ENCODE data around the gene FANCI.

Gene FANCI

GRCh38 chr15:89307046-89307587 lies 63.3 kb downstream of the FANCI start:
- Histone ChIP-seq H3K4me1 (ENCODE audit: low read length) (peaks cover 7% of the 10 kb centered on the region), H2AFZ (ENCODE audit: low read depth, low read length) (no peak overlapping the region), H3K9ac (ENCODE audit: low read length) (no peak overlapping the region), H3K27ac (ENCODE audit: low read length) (no peak overlapping the region), H3K27me3 (ENCODE audit: low read depth, low read length) (no peaks in the 10 kb centered on the region), H3K4me3 (ENCODE audit: low read length) (no peak overlapping the region), H3K79me2 (ENCODE audit: low read length) (no peaks in the 10 kb centered on the region), H3K9me3 (ENCODE audit: insufficient read depth, low read length) (no peaks in the 10 kb centered on the region), H3K4me2 (ENCODE audit: low read length) (no peak overlapping the region), H3K36me3 (replicated peaks; ENCODE audit: low read depth, low read length) (peaks cover 79% of the 10 kb centered on the region), H4K20me1 (ENCODE audit: insufficient read depth, low read length) (no peaks in the 10 kb centered on the region)
- TF ChIP-seq CTCF (IDR thresholded peaks at IDR 0.05; ENCODE audit: low read depth, low read length) (no peak), EZH2phosphoT487 (IDR thresholded peaks at IDR 0.05; ENCODE audit: low read depth) (no peak)

GRCh38 chr15:89307791-89308190 lies 64.0 kb downstream of the FANCI start:
- no peak overlapping the region for H3K4me2 ChIP-seq (ENCODE audit: low read length)
- no peak overlapping the region for H2AFZ ChIP-seq (ENCODE audit: low read depth, low read length)
- H4K20me1 ChIP-seq (ENCODE audit: insufficient read depth, low read length): no peaks in the 10 kb centered on the region
- no peak overlapping the region for H3K9ac ChIP-seq (ENCODE audit: low read length)
- H3K9me3 ChIP-seq (ENCODE audit: insufficient read depth, low read length): no peaks in the 10 kb centered on the region
- no peaks in the 10 kb centered on the region for H3K79me2 ChIP-seq (ENCODE audit: low read length)
- H3K27me3 ChIP-seq (ENCODE audit: low read depth, low read length): no peaks in the 10 kb centered on the region
- peaks cover 83% of the 10 kb centered on the region for H3K36me3 ChIP-seq (replicated peaks; ENCODE audit: low read depth, low read length)
- no peak overlapping the region for H3K27ac ChIP-seq (ENCODE audit: low read length)
- H3K4me1 ChIP-seq (ENCODE audit: low read length): peaks cover 7% of the 10 kb centered on the region
- no peak overlapping the region for H3K4me3 ChIP-seq (ENCODE audit: low read length)
- no peak for TF ChIP-seq EZH2phosphoT487 (IDR thresholded peaks at IDR 0.05; ENCODE audit: low read depth)
- TF ChIP-seq CTCF (IDR thresholded peaks at IDR 0.05; ENCODE audit: low read depth, low read length): no peak

- H2AFZ ChIP-seq (ENCODE audit: low read depth, low read length): no peak overlapping the region
- peaks cover 83% of the 10 kb centered on the region for H3K36me3 ChIP-seq (replicated peaks; ENCODE audit: low read depth, low read length)
- no peaks in the 10 kb centered on the region for H3K79me2 ChIP-seq (ENCODE audit: low read length)
- H3K27me3 ChIP-seq (ENCODE audit: low read depth, low read length): no peaks in the 10 kb centered on the region
- H3K4me3 ChIP-seq (ENCODE audit: low read length): no peak overlapping the region
- no peaks in the 10 kb centered on the region for H3K9me3 ChIP-seq (ENCODE audit: insufficient read depth, low read length)
- H4K20me1 ChIP-seq (ENCODE audit: insufficient read depth, low read length): no peaks in the 10 kb centered on the region
- no peak overlapping the region for H3K4me2 ChIP-seq (ENCODE audit: low read length)
- peaks cover 7% of the 10 kb centered on the region for H3K4me1 ChIP-seq (ENCODE audit: low read length)
- H3K9ac ChIP-seq (ENCODE audit: low read length): no peak overlapping the region
- TF ChIP-seq EZH2phosphoT487 (IDR thresholded peaks at IDR 0.05; ENCODE audit: low read depth) (no peak), CTCF (IDR thresholded peaks at IDR 0.05; ENCODE audit: low read depth, low read length) (no peak)
- no peak overlapping the region for H3K27ac ChIP-seq (ENCODE audit: low read length)
Measured at GRCh38 chr15:89308236-89308635, 64.5 kb downstream of the FANCI start.

- H3K4me1 ChIP-seq (ENCODE audit: low read length): peaks cover 7% of the 10 kb centered on the region
- peaks cover 80% of the 10 kb centered on the region for H3K36me3 ChIP-seq (replicated peaks; ENCODE audit: low read depth, low read length)
Measured at GRCh38 chr15:89309993-89310392, 66.2 kb downstream of the FANCI start.

More at GRCh38 chr15:89309993-89310392, 66.2 kb downstream of the FANCI start:
- no peak overlapping the region for H2AFZ ChIP-seq (ENCODE audit: low read depth, low read length)
- no peak for TF ChIP-seq EZH2phosphoT487 (IDR thresholded peaks at IDR 0.05; ENCODE audit: low read depth)
- no peak for TF ChIP-seq CTCF (IDR thresholded peaks at IDR 0.05; ENCODE audit: low read depth, low read length)
- H3K79me2 ChIP-seq (ENCODE audit: low read length): no peaks in the 10 kb centered on the region
- H3K4me3 ChIP-seq (ENCODE audit: low read length): no peak overlapping the region
- no peak overlapping the region for H3K27ac ChIP-seq (ENCODE audit: low read length)
- no peaks in the 10 kb centered on the region for H3K27me3 ChIP-seq (ENCODE audit: low read depth, low read length)
- H3K9me3 ChIP-seq (ENCODE audit: insufficient read depth, low read length): no peaks in the 10 kb centered on the region
- H3K4me2 ChIP-seq (ENCODE audit: low read length): no peak overlapping the region
- no peak overlapping the region for H3K9ac ChIP-seq (ENCODE audit: low read length)
- no peaks in the 10 kb centered on the region for H4K20me1 ChIP-seq (ENCODE audit: insufficient read depth, low read length)

All from OCI-LY3 (cell line).